Transverse colon (tissue), 4 donors: ENCODE results near the gene GPC5.

Experiments used
- CTCF ChIP-seq, 5 experiments: fragments of 200-600 bp in 3 of 5; fragments of 450-650 bp in 2 of 5; sonication (generic) in 3 of 5; IDR thresholded peaks; 1 replicate in 2 of 5; 2 replicates in 3 of 5; pipeline ENCODE4 v1.5.1; 2016 to 2017; ENCODE audit warnings: antibody characterized with exemption in 5 of 5, inconsistent platforms in 3 of 5, mild to moderate bottlenecking in 2 of 5, moderate library complexity in 1 of 5
- EP300 ChIP-seq: sonication (generic); formaldehyde crosslinking; IDR thresholded peaks from one replicate; pipeline ENCODE4 v1.6.1; 2017; ENCODE audit warnings: antibody characterized with exemption, low read depth
- POLR2A ChIP-seq: fragments of 450-650 bp; IDR thresholded peaks from one replicate; pipeline ENCODE4 v1.6.1; 2016; ENCODE audit warnings: antibody characterized with exemption, mild to moderate bottlenecking, moderate library complexity
- POLR2AphosphoS5 ChIP-seq, 3 donors: sonication (generic); formaldehyde crosslinking; IDR thresholded peaks; one replicate each; pipeline ENCODE4 v1.6.1; 2016; ENCODE audit warnings: antibody characterized with exemption in 3 of 3

GRCh38 chr13:91716436-91717065 lies 318.1 kb downstream of the GPC5 start:
- TF ChIP-seq CTCF (IDR thresholded peaks at IDR 0.05) (no peak), EP300 (no peak), POLR2A (no peak), POLR2AphosphoS5 (IDR thresholded peaks at IDR 0.05) (no peak)
